Neuronal stem cell (in vitro differentiated cells): Measurements from ENCODE around the gene BMP8B.
"Not testable (repeated sequence)": the region's sequence is repeated elsewhere in the genome, so short reads cannot be mapped to it uniquely, and the experiment has no call there.

ENCODE experiments used
- DNase-seq: peaks from one replicate; pipeline ENCODE4 v3.0.0-alpha.2; 2013; ENCODE audit warnings: low spot score
- H2AFZ ChIP-seq: one replicate; pipeline ENCODE4 v1.6.1; 2013; ENCODE audit warnings: mild to moderate bottlenecking, low read length, inconsistent platforms
- H2AK5ac ChIP-seq: 2 replicates; pipeline ENCODE4 v1.6.1; 2013; ENCODE audit warnings: low read depth, mild to moderate bottlenecking, inconsistent platforms, low read length, moderate library complexity, mixed read lengths
- H2BK120ac ChIP-seq: 2 replicates; pipeline ENCODE4 v1.6.1; 2013; ENCODE audit warnings: low read depth, mild to moderate bottlenecking, inconsistent platforms, low read length, moderate library complexity, mixed read lengths
- H2BK12ac ChIP-seq: one replicate; pipeline ENCODE4 v1.6.1; 2013; ENCODE audit warnings: low read length, inconsistent platforms
- H2BK15ac ChIP-seq: 2 replicates; pipeline ENCODE4 v1.6.1; 2013; ENCODE audit warnings: mild to moderate bottlenecking, low read length, inconsistent platforms, mixed read lengths
- H2BK5ac ChIP-seq: one replicate; pipeline ENCODE4 v1.6.1; 2013; ENCODE audit warnings: inconsistent platforms, mild to moderate bottlenecking, low read length, moderate library complexity
- H3K14ac ChIP-seq: one replicate; pipeline ENCODE4 v1.6.1; 2013; ENCODE audit warnings: low read length, inconsistent platforms
- H3K18ac ChIP-seq: 2 replicates; pipeline ENCODE4 v1.6.1; 2013; ENCODE audit warnings: low read length, inconsistent platforms
- H3K23ac ChIP-seq: 2 replicates; pipeline ENCODE4 v1.6.1; 2013; ENCODE audit warnings: low read depth, mild to moderate bottlenecking, mixed read lengths, low read length, inconsistent platforms; ENCODE audit not compliant: poor library complexity
- H3K27ac ChIP-seq: replicated peaks from 3 replicates; pipeline ENCODE4 v1.5.1; 2013; ENCODE audit warnings: low read length, inconsistent platforms
- H3K27me3 ChIP-seq, 3 experiments: 2 replicates each; pipeline ENCODE4 v1.6.1; 2013; ENCODE audit warnings: low read length in 3 of 3, mild to moderate bottlenecking in 2 of 3, inconsistent platforms in 1 of 3, low read depth in 1 of 3, mixed read lengths in 1 of 3, moderate library complexity in 1 of 3; ENCODE audit not compliant: control insufficient read depth in 3 of 3, insufficient read depth in 3 of 3
- H3K36me3 ChIP-seq, 2 donors: replicated peaks in 1 of 2; 2 replicates each; pipeline ENCODE4 v1.6.1; 2013; ENCODE audit warnings: low read length in 2 of 2; ENCODE audit not compliant: control insufficient read depth in 2 of 2, insufficient read depth in 2 of 2
- H3K4ac ChIP-seq: 2 replicates; pipeline ENCODE4 v1.6.1; 2013; ENCODE audit warnings: inconsistent platforms, mild to moderate bottlenecking, low read length, moderate library complexity
- H3K4me1 ChIP-seq, 2 donors: 1 replicate in 1 of 2; 2 replicates in 1 of 2; pipeline ENCODE4 v1.6.1; 2013; ENCODE audit warnings: low read length in 2 of 2, low read depth in 1 of 2; ENCODE audit not compliant: control insufficient read depth in 2 of 2, insufficient read depth in 1 of 2
- H3K4me2 ChIP-seq: one replicate; pipeline ENCODE4 v1.6.1; 2013; ENCODE audit warnings: mild to moderate bottlenecking, low read length, inconsistent platforms; ENCODE audit not compliant: insufficient read depth, poor library complexity, severe bottlenecking
- H3K4me3 ChIP-seq, 2 donors: 2 replicates each; pipeline ENCODE4 v1.5.1; 2013; ENCODE audit warnings: low read length in 2 of 2, mild to moderate bottlenecking in 2 of 2, inconsistent platforms in 1 of 2, moderate library complexity in 1 of 2
- H3K79me1 ChIP-seq: one replicate; pipeline ENCODE4 v1.6.1; 2013; ENCODE audit warnings: low read depth, mild to moderate bottlenecking, inconsistent platforms, low read length, moderate library complexity
- H3K9ac ChIP-seq: one replicate; pipeline ENCODE4 v1.6.1; 2013; ENCODE audit warnings: mild to moderate bottlenecking, low read depth, low read length, inconsistent platforms; ENCODE audit not compliant: poor library complexity
- H3K9me3 ChIP-seq, 2 donors: replicated peaks in 1 of 2; 2 replicates each; pipeline versions ENCODE3 to v1.6.1; 2013; ENCODE audit warnings: low read length in 2 of 2, mild to moderate bottlenecking in 2 of 2, inconsistent platforms in 1 of 2, low read depth in 1 of 2, mixed read lengths in 1 of 2, moderate library complexity in 1 of 2; ENCODE audit not compliant: control insufficient read depth in 2 of 2, insufficient read depth in 1 of 2
- H4K8ac ChIP-seq: one replicate; pipeline ENCODE4 v1.6.1; 2013; ENCODE audit warnings: low read depth, mild to moderate bottlenecking, inconsistent platforms, low read length, moderate library complexity
- H4K91ac ChIP-seq: one replicate; pipeline ENCODE4 v1.6.1; 2013; ENCODE audit warnings: low read length, low read depth, mild to moderate bottlenecking, inconsistent platforms; ENCODE audit not compliant: poor library complexity
- WGBS, 2 donors: extraction: QIAGEN DNeasy Blood & Tissue Kit; methylation state at CpG; one replicate each; pipeline ENCODE4 v1.1.7; 2013; ENCODE audit warnings: missing lambda C conversion rate in 2 of 2, mixed read lengths in 1 of 2; ENCODE audit not compliant: insufficient read length in 2 of 2, insufficient replicate concordance in 1 of 2; ENCODE audit errors: extremely low coverage in 2 of 2; 5-methylcytosine and 5-hydroxymethylcytosine counted together

Gene BMP8B

GRCh38 chr1:39826583-39826982 lies 37.9 kb upstream of the BMP8B start:
- no peak overlapping the region for H2BK15ac ChIP-seq
- no peak overlapping the region for H4K91ac ChIP-seq

DNA sequence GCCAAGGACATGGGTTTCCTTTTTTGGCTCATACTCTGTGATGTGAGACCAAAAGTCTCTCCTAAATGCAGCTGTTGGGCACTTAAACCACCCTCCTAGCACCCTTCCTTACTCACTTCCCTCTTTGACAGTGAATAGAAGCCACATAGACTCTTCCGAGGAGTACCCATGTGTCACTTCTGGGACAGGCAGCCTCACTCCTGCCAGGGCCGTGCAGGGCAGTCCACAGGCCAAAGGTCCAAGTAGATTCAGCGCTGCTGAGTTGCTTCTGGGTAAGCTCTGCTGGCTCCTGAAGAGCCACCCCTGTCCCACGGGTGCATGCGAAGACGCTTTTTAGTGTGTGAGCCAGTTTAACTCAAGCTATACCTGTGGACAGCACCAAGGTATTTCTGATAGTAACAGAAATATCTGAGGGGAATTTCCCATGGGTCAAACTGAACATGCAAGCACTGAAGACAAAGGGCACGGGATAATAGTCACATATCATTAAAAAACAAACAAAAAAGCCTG lies 36.8 kb upstream of the BMP8B start:
- no peak overlapping the region for H3K4ac ChIP-seq
- H3K9ac ChIP-seq = no peak overlapping the region
- H3K9me3 ChIP-seq = peaks cover 0 to 2% of the 10 kb centered on the region in 2 donors
- no peak overlapping the region for H4K8ac ChIP-seq
- H3K27ac ChIP-seq = no peak overlapping the region
- no peak overlapping the region for H2AK5ac ChIP-seq
- no peaks in the 10 kb centered on the region for H3K36me3 ChIP-seq
- DNase-seq = no peak
- no peak overlapping the region for H2BK15ac ChIP-seq
- H2BK5ac ChIP-seq = no peak overlapping the region
- no peak overlapping the region for H2BK120ac ChIP-seq
- no peak overlapping the region for H2AFZ ChIP-seq
- H3K18ac ChIP-seq = no peak overlapping the region
- WGBS, 2 donors = no CpG with 5 or more reads among the region's 7 CpGs
- H2BK12ac ChIP-seq = no peak overlapping the region
- H3K23ac ChIP-seq = no peak overlapping the region
- no peak overlapping the region for H4K91ac ChIP-seq
- H3K79me1 ChIP-seq = no peaks in the 10 kb centered on the region
- H3K4me1 ChIP-seq = peaks cover 0 to 3% of the 10 kb centered on the region in 2 donors
- H3K14ac ChIP-seq = no peak overlapping the region
- no peak overlapping the region for H3K4me2 ChIP-seq
- no peaks in the 10 kb centered on the region for H3K27me3 ChIP-seq
- H3K4me3 ChIP-seq = no peak overlapping the region

More at GRCh38 chr1:39826583-39826982, 37.9 kb upstream of the BMP8B start:
- no peak overlapping the region for H3K4me2 ChIP-seq
- no peaks in the 10 kb centered on the region for H3K79me1 ChIP-seq
- no peaks in the 10 kb centered on the region for H3K9me3 ChIP-seq
- no peak overlapping the region for H2BK120ac ChIP-seq
- no peak overlapping the region for H3K4ac ChIP-seq
- H2BK5ac ChIP-seq = no peak overlapping the region
- no peaks in the 10 kb centered on the region for H3K36me3 ChIP-seq
- no peak overlapping the region for H3K23ac ChIP-seq
- no peak overlapping the region for H3K9ac ChIP-seq
- peaks cover 0 to 3% of the 10 kb centered on the region in 2 donors for H3K4me1 ChIP-seq
- no peak for DNase-seq
- WGBS, 2 donors = no CpG with 5 or more reads among the region's 6 CpGs
- no peaks in the 10 kb centered on the region for H3K27me3 ChIP-seq
- no peak overlapping the region for H2BK12ac ChIP-seq
- H2AFZ ChIP-seq = peak overlapping the region; percentile 61
- H3K4me3 ChIP-seq = no peak overlapping the region
- H3K27ac ChIP-seq = no peak overlapping the region
- no peak overlapping the region for H4K8ac ChIP-seq
- H2AK5ac ChIP-seq = no peak overlapping the region
- no peak overlapping the region for H3K14ac ChIP-seq
- H3K18ac ChIP-seq = no peak overlapping the region

DNA sequence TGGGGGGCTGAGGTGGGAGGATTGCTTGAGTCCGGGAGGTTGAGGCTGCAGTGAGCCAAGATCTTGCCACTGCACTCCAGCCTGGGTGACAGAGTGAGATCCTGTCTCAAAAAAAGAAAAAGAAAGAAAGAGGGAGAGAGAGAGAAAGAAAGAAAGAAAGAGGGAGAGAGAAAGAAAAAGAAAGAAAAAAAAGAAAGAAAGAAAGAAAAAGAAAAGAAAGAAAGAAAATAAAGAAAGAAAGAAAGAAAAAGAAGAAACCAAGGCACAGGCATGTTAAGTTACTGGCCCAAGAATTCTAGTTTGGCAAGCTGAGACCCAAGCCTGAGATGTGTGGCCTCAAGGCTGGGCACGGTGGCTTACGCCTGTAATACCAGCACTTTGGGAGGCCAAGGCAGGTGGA lies 34.8 kb upstream of the BMP8B start:
- not testable (repeated sequence) for DNase-seq, H3K4me3 ChIP-seq, H2BK15ac ChIP-seq, H3K79me1 ChIP-seq, H3K9ac ChIP-seq, H3K4me2 ChIP-seq, H2BK5ac ChIP-seq, H4K91ac ChIP-seq, H3K27ac ChIP-seq, H2AK5ac ChIP-seq, H2AFZ ChIP-seq, H3K14ac ChIP-seq, H3K23ac ChIP-seq, H3K4ac ChIP-seq, H3K27me3 ChIP-seq, H3K9me3 ChIP-seq, H2BK12ac ChIP-seq, H2BK120ac ChIP-seq, H3K36me3 ChIP-seq, H3K18ac ChIP-seq, H4K8ac ChIP-seq, H3K4me1 ChIP-seq
- WGBS, 2 donors = no CpG with 5 or more reads among the region's 3 CpGs

DNA sequence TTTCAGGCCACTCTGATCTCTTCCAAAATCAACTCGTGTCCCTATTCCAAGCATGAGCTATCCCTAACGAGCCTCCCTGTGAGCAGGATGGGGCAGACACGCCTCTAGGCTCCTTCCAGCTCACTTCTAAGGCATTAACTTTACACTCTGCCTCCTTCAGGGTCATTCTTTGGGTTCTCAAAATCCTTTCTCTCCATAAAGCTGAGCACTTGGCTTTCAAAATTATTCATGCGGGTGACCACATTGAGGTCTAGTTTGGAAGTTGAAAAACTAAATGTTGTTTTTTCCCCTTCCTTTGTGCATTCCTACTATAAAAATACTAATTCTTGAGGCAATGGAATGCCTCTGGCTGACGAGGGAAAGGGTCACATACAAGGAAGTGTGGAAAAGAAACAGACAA lies 33.5 kb upstream of the BMP8B start:
- Histone ChIP-seq H2BK5ac (no peak overlapping the region), H2BK15ac (no peak overlapping the region), H3K79me1 (no peaks in the 10 kb centered on the region), H3K27ac (no peak overlapping the region), H3K4me3 (no peak overlapping the region), H3K18ac (no peak overlapping the region), H3K4ac (no peak overlapping the region), H3K14ac (no peak overlapping the region), H2AFZ (no peak overlapping the region), H3K23ac (no peak overlapping the region), H4K91ac (no peak overlapping the region), H4K8ac (no peak overlapping the region), H3K4me1 (peaks cover 0 to 5% of the 10 kb centered on the region in 2 donors), H2AK5ac (no peak overlapping the region), H3K9me3 (peaks cover 2 to 5% of the 10 kb centered on the region in 2 donors), H3K27me3 (no peaks in the 10 kb centered on the region), H3K9ac (no peak overlapping the region), H3K36me3 (no peaks in the 10 kb centered on the region), H2BK120ac (no peak overlapping the region), H2BK12ac (no peak overlapping the region), H3K4me2 (no peak overlapping the region)
- WGBS, 2 donors = no CpG with 5 or more reads among the region's 5 CpGs
- DNase-seq = no peak
